GM18511 (cell line): ENCODE data around the gene PDX1.
"Not testable (repeated sequence)": the region's sequence is repeated elsewhere in the genome, so short reads cannot be mapped to it uniquely, and the experiment has no call there.

Experiments used
- ATAC-seq: cut with Tn5 transposase; IDR thresholded peaks from one replicate; pipeline ENCODE4 v1.9.1; 2021; ENCODE audit warnings: mild to moderate bottlenecking, moderate library complexity; ENCODE audit not compliant: unreplicated experiment

PDX1 gene

DNA sequence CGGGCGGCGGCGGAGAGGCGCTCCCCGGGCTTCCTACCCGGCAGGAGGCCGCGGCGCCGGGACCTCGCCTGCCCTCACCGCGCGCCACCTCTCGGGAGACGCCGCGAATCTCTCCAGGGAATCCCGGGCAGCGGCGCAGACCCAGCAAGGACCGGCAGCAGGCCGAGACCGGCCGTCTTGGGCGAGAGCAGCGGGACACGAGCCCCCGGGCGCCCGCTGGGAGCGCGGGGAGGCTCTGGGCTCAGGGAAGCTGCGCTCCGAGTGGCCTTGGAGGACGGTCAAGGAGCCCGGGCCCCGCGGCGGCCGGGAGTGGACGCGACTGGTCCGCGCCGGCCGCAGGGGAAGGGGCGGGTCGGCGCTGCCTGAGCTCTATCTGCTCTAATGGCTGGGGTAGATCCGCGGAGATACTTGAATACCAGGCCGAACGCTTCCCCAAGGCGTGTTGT is 34.6 kb downstream of the PDX1 start:
- ATAC-seq: peak; percentile 39

DNA sequence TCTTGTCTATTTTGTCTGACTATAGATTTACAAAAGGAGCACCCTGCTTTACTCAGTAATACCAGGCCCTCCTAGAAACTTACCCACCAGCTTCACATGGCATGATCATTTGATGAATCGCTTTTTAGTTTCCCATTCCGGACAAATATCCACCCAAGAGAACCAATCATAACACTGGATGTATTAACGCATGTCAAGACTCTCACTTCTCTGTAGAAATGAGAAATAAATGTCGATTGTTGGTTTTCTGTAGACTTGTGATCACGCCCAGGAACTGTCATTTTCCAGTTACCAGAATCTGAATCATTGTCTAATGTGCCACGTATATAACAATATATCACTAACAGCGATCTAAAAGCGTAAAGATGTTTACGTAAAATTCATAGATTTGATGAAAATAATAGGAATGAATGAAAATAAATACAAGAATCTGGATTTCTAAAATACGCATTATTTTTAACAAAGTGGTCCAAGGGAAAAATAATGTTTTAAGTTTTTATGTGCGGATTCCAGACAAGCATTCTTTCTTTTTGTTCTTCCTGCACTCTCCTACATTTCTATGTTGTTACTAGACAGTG is 35.3 kb downstream of the PDX1 start:
- ATAC-seq: no peak

DNA sequence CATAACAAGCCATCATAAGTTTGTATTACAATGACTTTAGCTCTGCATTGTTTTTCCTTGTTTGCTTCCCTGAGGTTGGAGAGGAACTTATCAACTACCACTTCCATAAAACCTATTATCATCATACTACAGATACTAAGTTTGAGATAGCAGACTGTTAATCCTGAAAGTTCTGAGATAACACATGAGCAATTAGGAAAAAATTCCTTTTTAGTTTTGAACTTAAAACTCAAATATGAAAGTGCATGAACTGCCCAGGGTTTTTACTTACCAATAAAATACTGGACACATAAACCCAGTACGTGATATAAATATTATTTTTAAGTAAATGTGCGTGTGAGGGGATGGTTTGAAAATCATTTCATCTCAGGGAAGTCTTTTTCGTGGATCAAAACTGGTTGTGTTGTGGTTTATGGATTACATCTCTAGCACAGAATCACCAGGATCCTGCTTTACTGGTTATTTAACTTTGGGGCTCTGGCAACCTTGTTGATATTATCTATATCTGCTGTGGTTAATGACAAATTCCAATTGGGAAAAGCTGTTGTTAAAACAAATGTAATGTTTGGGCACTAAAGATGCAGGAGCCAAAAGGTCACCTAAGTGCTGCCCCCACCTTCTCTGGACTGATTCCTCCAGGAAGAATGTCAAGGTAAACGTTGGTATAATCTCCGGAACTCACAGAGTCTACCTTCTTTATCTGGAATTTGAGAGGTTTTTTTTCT is 36.9 kb downstream of the PDX1 start:
- no peak for ATAC-seq

DNA sequence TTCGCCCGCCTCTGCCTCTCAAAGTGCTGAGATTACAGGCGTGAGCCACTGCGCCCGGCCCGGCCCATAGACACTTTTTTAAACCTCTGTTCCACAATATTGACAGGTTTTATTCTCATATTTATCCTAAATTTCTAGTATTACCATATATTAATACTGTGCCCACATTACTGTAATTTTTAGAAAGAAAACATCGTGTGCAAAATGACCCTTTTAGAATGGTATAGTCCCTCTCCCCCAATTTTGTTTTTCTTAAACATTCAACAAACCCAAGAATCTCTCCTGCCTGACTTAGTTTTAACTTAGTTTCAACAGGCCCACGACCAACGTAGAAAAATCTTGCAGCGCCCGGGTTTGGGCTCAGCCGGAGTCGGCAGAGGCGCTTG is 40.2 kb downstream of the PDX1 start:
- no peak for ATAC-seq

DNA sequence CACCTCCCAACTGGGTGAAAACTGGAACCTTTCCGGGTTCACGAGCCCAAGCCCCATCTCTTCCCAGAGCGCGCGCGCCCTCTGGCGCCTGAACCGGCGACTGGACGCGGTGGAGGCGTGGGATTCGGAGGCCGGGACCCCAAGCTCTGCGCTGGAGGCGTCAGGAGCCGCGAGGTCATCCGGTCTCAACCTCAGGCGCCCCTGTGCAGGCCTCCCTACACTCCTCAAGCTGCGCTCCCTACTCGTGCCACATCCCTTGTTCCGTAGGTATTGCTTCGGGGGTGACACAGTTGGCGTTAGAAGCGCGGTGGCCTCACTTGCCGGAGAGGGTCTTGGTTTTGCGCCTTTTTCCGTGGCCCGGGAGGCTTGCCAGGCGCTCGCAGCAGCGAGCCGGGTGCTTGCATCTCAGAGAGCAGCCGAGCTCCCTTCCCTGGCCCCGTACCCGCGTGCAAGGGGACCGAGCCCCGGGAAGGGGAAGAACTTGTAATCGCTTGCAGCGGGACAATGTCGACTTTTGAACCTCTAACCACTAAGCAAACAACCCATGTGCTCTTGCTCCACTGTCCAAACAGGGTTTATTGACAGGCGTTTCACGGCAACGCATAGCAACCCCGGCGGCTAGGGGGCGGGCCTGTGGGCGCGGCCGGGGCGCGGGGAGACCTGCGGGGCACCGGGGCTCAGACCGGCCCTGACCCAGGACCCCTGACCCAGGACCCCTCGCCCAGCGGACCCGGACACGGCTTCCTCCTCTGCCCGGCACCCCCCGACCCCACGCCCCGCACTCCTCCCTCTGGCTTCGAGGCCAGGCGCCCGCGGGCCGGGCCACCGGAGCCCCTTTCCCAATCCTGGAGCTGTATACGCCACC is 40.8 kb downstream of the PDX1 start:
- ATAC-seq: peak; percentile 59

DNA sequence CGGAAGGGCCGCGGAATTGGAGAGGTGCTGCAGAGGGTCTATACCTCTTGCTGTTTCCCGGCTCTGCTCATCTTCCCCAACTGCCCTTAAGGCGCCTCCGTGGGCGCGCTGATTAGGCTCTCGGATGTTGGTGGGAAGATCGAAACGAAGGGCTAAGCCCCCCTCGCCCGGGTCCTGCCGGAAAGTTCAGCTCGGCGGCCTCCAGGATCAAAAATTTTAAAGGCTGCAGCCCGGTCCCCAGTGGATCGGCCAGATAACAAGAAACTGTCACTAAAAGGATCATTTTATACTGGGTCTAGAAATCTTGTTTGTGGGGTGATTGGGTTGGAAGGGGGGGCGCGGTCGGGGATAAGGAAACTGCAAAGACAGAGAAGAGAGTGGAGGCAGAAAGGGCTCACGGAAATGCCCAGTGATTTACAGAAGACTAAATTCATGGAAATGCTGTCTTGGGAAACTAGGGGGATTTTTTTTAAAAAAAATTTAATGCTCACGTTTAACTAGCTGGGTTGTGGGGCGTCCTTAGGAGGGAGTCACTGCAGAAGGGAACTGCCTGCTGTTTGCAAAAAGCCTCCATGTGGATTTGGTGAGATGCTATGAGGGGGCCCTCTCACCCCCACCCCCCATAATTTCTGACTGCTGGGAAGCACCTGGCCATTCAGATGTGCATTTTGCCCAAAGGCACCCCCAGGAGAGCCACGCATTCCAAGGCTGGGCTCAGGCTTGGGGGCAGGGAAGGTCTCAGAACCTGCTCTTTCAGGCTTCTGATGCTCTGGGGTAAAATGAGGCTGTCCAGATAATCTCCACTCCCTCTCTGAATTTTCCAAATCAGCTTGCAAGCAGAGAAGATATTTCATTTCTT is 41.7 kb downstream of the PDX1 start:
- no peak for ATAC-seq

DNA sequence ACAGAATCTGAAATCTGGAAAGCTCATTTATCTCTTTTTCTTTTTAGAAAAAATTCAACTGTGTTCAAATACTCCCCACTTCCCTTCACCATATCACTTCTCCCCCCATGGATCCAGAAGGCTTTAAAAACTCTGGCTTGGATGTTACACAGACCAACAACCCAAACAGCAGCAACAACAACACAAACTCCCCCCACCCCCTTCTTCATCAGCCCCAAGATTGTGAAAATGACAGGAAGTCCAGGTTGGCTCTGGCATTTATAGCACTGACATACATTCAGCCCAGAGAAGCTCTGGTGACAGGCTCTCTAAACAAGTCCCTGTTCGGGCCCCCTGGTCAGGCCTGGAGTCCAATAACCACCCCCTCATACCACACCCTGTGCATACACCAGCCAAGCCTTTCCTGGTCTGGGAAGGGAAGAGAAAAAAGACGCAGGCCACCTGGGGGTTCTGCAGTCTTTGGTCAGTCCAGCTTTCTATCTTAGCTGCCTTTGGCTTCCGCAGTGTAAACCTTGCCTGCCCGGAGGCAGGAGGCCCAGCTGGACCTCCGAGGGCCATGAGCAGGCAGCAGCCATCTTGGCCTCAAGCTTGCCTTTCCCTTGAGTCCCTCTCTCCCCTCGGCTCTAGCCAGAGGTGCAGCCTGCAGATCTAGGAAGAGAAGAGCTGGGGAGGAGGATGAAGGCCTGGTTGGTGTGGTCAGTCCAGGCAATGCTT is 42.5 kb downstream of the PDX1 start:
- no peak for ATAC-seq

DNA sequence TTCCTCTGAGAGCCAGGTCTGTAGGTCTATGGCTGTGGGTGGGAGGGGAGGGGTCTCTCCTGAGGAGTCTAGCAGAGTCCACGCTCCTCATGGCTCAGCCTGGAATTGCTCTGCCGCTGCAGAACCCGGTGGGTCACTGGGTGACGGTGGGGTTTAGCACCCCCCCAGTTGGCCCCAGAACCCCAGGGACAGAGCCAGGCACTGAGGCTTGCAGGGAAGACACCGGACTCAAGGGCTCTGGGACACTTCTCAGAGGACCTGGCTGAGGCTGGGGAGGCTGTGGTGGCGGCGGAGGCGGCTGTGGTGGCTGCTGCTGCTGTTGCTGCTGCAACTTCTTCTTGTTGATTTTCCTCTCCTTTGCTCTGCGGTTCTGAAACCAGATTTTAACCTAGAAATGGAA is 43.2 kb downstream of the PDX1 start:
- no peak for ATAC-seq

DNA sequence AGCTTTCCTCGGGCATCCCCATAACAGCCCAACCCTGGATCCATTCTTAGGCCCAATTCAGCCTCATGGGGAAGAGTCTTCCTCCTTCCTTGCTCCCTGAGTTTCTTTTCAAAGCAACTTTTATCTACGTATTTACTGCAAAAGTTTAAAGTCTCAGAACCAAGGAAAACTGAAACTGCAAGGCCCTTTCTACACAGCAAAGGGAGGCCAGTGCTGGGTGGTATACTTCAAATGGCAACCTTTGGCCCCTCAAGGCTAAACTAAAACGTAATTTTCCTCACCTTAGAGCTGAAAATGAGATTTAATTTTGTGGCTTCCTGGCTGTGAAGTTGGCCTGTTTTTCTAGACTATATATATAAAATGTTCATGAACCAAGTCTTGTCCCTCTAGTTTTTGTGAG is 43.7 kb downstream of the PDX1 start:
- ATAC-seq: no peak

DNA sequence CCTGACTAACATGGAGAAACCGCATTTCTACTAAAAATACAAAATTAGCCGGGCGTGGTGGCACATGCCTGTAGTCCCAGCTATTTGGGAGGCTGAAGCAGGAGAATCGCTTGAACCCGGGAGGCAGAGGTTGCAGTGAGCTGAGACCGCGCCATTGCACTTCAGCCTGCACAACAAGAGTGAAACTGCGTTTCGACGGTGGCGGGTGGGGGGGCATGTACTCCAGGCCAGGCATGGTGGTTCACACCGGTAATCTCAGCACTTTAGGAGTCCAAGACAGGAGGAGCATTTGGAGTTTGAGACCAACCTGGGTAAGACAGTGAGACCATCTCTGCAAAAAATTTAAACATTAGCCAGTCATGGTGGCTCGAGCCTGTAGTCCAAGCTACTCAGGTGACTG is 44.4 kb downstream of the PDX1 start:
- ATAC-seq: not testable (repeated sequence)

DNA sequence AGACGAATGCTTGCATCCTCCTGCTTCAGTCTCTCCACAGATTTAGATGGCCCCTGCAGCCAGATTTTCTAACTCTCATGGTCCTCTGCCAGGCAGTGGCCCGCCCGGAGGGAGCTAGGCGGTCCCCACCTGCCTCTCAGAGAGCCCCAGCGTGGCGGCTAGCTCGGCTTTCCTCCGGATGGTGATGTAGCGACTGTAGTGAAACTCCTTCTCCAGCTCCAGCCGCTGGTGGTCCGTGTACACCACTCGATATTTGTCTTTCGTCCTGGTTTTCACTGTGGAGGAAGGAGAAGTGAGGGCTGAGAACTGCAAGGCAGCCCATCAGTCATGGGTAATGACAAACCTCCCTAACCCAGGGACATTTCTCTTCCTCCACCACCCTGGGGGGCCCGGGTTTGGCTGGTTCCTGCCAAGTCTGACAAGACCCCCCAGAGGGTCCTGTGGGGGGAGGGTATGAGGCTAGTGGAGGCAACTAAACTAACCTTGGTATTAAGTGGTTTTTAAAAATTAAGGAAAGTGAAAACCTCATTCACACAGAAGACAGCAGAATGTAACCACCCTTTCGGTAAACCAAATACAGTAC is 45.0 kb downstream of the PDX1 start:
- ATAC-seq: no peak

DNA sequence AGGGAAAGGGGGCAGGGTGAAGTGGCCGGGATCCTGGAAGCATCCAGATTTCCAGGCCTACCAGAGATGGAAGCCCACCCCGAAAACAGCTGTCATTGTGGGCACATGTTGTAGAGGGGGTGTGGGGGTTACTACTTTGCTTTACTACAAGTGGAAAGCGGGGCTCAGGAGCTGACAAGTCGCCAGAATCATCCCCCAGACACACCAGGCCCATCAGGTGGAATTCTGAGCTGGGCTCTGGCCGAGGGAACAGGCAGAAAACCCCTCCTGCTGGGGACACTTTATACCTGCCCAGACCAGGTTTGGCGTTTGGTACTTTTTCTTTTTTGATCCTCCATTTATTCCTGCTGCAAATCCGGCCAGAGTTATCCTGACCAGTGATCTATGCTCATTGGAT is 45.5 kb downstream of the PDX1 start:
- ATAC-seq: no peak

DNA sequence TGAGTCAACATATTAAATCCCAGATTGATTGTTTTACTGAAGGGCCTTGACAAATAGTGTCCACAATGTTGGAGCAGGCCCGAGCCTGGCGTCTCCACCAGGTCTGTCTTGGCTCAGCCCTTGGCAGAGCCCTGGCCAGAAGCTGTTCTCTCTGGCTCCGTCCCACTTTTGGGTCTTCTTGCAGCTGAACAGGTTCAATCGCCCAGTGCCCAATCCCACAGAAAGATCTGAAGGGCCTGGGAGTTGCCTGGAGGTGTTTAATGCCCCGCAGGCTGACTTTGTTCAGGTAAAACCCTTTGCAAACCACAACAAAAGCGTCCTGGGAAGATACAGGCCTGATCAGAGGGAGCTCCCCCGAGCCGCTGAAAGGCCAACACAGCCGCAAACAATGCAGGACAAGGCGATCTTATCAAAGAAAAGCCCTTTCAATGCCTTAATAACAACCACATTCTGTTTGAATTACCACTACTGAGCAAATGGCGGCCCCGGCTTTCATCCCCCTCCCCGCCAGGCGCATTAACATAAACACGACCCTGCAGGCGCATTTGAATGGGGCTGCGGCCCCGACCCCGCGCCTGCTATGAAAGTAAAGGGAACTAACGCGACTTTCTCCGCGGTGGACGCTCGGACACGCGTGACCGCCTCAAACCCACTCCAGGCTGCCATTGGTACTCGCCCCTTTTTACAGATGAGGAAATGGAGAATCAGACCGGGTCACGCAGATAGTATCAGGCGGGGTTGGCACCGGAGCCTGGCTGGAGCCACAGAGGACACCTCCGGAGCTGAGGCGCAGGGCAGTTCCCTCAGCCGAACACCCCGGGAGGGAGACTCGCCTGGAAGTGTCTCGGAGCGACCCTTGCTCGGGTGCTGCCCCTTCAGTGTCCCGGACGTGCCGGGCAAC is 46.2 kb downstream of the PDX1 start:
- no peak for ATAC-seq

DNA sequence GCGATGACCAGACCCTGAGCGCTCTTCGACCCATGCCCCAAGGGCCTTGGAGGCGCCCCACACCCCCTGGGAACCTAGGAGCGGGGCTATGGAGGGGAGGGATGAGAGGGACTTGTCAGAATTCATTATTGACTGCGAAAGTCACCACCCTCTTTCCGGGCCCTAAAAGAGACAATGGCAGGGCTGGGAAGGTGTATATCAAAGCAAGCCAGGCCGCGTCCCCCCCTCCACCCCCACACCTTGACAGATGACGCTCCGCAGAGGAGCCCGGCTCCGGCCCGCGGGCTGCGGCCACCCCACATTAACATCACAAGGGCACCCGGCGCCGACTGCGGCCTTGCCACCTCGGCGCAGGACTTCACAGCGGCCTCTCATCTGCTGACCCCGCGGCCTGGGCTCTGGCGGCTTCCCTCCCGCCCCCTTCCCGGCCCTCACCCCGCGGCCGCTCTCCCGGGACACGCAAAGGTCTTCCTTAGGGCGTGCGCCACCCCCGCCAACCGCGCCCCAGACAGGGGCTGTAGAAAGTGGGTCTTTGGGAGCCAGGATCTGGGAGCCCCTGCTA is 46.9 kb downstream of the PDX1 start:
- no peak for ATAC-seq

DNA sequence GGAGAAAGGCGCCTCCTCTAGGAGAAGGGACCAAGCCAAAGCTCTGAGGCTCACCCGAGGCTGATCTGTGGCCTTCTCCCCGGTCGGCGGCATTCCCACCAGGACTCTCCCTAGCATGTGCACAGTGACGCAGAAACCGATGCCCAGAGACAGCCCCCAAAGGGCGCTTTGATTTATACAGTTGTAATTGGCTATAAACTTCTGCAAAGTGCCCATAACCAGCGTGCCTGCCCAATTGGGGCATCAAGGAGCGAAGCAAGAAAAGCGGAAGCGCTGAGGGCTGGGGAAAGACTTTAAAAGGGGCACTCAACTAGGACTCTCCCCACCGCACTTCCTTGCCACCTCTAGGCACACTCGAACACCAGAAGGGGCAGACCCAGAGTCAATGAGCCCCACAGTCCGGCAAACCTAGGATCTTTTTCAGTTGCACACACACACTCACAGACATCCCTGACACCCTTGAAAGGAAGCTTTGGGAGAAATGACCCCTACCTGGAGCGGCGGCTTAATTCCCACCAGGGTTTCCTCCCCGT is 47.5 kb downstream of the PDX1 start:
- ATAC-seq: no peak

DNA sequence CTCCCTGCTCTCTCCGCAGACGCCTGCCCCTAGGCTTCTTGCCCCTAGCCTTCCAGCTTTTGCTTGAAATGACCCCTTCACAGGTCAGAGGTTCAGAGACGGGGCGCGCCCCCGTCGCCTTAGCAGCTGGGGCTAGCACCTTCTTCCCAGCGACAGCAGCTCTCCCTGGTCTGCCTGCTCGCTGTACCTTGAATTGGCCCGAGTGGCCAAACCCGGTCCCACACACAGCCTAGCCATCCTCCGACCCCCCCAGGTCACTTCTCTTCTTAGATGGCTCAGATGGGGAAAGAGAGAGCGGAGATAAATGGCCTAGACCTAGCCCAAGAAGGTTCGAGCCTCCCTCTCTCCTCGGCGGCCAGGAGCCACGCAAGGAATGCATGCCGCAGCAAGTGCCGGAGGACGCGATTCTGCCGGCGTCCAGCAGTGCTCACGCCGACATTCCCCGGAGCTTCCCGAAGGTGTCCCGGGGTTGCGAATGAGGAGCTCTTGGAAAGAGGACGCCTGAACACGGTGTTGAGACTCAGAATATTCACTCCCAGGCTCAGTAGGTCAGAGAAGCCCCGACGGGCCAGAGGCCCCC is 48.0 kb downstream of the PDX1 start:
- ATAC-seq: no peak

DNA sequence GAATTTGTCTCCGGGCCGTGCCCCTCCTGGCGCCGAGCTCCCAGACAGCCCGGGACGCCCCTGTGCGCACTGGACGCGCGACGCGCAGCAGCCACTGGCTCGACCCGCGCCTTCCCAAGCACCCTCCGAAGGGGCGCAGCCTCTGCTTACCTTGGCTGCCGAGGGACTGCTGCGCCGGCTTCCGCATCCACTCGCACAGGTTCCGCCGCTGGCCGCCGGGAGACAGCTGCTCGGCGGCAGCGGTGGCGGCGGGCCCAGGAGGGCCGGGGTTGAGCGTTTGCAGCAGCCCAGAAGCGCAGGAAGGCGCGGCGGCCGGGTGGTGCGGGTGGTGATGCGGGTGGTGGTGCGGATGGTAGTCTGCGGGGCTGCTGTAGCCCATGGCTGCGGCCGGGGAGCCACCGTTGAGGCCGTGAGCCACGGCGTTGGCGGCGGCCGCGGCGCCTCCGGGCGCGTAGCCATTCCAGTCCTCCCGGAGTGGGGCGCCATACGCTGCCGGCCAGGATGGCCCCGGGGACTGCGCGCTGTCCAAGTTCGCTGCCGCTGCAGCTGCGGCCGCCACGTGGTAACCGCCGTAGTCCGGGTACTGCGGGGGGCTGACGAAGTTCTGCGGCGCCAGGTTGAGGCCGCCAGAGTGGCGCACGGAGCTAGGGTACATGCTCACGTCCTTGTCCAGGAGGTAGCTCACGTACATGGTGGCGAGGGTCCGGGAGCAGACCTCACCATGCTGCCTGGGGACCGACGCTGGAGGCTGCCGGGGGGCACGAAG is 48.7 kb downstream of the PDX1 start:
- ATAC-seq: no peak
